ENCODE results near the gene TEX51.

TEX51 gene

DNA sequence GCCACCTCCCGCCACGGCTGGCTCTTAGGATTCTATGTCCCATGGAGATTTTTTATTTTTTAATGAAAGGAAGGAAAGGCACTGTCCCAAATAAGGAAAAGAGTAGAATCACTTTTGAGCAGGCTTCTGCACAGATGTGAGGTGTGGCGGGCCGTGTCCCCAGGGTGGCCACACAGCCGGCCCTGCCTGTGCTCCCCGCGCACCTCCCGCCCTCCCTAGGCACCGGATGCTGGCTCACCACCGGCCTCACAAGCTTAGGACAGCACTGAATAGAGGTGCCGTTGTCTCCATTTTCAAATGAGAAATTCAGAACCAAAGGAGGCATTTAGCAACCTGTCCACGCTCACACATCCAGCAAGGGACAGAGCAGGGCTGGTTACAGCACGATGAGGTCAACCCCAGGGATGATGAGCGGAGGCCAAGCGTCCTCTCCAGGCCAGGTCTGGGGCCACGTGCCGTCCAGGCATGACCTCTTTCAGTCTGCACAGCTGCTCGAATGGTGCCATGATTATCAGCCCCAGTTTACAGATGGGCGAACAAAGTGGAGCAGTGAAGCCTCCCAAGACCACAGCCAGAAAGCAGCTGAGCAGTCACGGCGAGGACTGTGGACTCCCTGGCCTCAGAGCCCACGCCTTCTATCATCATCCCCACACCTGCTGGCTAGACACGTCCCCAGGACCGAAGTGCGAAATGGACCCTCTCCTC lies 20.7 kb upstream of the TEX51 start:
- in situ Hi-C loops (cut with HindIII; ENCODE audit: low sequenced_read_pairs): no loop called here

GRCh38 chr2:126878601-126879000 lies 20.1 kb upstream of the TEX51 start:
- in situ Hi-C loops (cut with HindIII; ENCODE audit: low sequenced_read_pairs): no loop called here

- in situ Hi-C loops (cut with HindIII; ENCODE audit: low sequenced_read_pairs): no loop called here
Observed at GRCh38 chr2:126879348-126880298, 19.1 kb upstream of the TEX51 start.

GRCh38 chr2:126880324-126880723 lies 18.4 kb upstream of the TEX51 start:
- in situ Hi-C loops (cut with HindIII; ENCODE audit: low sequenced_read_pairs): no loop called here

- in situ Hi-C loops (cut with HindIII; ENCODE audit: low sequenced_read_pairs): no loop called here
Observed at GRCh38 chr2:126880817-126881216, 17.9 kb upstream of the TEX51 start.

DNA sequence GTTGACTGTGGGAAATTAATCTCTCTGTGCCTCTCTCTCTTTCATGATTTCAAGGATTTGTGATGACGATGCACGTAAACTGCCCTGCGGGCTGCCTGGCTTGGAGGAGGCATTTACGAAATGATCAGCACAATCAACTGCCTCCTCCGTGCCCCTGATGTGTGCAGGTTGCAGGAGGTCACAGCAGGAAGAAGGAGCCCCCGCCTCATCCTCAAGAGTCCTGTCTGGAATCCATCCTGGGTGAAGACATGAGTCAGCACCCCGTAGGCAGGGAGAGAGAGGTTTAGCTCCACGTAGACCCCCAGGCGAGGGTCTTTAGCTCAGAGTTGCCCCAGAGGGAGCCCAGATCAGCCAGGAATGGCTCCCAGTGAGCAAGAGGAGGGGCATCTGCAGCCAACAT lies 17.1 kb upstream of the TEX51 start:
- in situ Hi-C loops (cut with HindIII; ENCODE audit: low sequenced_read_pairs): no loop called here

- in situ Hi-C loops (cut with HindIII; ENCODE audit: low sequenced_read_pairs): no loop called here
Observed at GRCh38 chr2:126882181-126882580, 16.5 kb upstream of the TEX51 start.

GRCh38 chr2:126882736-126883665 lies 15.7 kb upstream of the TEX51 start:
- in situ Hi-C loops (cut with HindIII; ENCODE audit: low sequenced_read_pairs): no loop called here

- in situ Hi-C loops (cut with HindIII; ENCODE audit: low sequenced_read_pairs): no loop called here
Observed at GRCh38 chr2:126883666-126884040, 15.0 kb upstream of the TEX51 start.

- in situ Hi-C loops (cut with HindIII; ENCODE audit: low sequenced_read_pairs): no loop called here
Observed at GRCh38 chr2:126884861-126885750, 13.6 kb upstream of the TEX51 start.

DNA sequence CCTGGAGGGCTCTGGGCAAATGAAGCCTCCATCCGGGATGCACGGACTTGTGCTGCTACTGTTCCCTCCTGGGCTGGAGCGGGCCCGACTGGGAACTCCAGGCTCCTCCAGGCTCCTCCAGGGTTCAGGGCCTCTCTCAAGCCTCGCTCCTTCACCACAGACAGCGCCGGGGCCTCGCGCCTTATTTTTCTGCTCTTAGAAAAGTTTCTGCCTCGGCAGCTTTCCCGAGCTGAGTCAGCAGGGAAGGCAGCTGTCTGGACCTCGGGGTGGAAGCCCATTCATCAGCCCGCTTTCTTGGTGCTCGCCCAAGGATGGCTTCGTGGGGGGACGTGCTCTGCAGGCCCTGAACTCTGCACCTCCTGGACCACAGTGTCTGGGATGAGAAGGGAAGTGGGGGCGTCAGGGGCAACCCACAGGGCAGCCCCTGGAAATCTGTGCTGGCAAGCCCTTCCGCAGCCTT lies 12.9 kb upstream of the TEX51 start:
- in situ Hi-C loops (cut with HindIII; ENCODE audit: low sequenced_read_pairs): no loop called here

DNA sequence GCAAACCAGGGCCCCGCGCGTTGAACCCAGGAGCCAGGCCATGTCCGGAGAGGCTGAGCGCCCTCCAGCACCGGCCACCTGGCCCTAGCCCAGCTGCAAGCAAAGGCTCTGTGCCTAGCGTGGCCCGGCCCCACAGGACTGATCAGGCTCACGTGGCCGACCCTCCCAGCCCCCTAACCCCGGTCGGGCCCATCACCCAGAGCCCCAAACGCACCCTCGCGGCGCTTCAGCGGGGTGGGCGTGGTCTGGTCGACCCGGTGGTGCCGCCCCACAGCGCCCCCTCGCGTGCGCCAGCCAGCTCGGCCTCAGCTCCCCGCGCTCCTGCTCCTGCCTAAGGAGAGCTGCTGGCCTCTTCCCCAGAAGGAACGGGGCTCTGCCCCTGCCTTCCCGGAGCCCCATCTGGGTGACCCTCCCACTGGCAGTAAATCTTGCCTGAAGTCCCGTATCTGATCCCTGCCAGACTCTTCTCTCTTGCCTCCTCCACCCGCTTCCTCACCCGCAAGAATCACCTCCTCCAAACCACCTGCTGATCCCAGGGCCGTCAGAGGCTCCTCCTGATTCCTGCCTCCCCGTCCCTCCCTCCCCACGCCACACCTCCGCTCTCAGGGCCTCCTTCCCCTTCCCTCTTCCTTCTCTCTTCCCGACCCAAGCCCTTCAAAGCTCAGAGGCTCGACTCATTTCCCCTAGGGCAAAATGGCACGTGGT lies 12.3 kb upstream of the TEX51 start:
- in situ Hi-C loops (cut with HindIII; ENCODE audit: low sequenced_read_pairs): no loop called here

DNA sequence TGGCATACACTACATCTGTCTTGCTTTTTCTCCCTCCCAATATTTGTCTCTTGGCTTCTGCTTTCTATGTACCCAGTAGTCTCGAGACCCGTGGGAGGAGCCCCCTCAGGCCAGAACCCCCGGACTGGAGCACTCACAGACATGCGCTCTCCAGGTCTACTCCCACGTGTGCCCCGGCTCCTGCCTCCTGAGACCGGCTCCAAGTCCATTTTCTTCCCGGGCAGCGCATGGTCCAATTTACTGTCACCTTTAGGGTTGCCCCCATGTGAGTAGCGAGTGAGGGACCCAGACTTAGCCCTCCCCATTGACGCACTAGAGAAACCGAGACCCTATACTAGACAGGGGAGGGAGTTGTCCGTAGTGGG lies 11.8 kb upstream of the TEX51 start:
- in situ Hi-C loops (cut with HindIII; ENCODE audit: low sequenced_read_pairs): no loop called here

DNA sequence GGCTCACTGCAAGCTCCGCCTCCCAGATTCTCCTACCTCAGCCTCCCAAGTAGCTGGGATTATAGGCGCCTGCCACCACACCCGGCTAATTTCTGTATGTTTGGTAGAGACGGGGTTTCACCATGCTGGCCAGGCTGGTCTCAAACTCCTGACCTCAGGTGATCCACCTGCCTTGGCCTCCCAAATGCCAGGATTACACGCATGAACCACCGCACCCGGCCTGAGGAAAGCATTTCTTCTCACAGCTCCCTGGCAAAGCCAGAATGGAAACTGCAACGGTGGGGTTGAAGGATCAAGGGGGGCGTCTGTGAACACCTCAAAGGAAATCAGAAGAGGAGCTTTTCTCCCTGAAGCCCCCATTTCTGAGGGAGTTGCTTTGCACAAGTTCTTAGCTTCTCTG lies 11.2 kb upstream of the TEX51 start:
- in situ Hi-C loops (cut with HindIII; ENCODE audit: low sequenced_read_pairs): no loop called here

GRCh38 chr2:126888046-126888445 lies 10.6 kb upstream of the TEX51 start:
- in situ Hi-C loops (cut with HindIII; ENCODE audit: low sequenced_read_pairs): no loop called here

DNA sequence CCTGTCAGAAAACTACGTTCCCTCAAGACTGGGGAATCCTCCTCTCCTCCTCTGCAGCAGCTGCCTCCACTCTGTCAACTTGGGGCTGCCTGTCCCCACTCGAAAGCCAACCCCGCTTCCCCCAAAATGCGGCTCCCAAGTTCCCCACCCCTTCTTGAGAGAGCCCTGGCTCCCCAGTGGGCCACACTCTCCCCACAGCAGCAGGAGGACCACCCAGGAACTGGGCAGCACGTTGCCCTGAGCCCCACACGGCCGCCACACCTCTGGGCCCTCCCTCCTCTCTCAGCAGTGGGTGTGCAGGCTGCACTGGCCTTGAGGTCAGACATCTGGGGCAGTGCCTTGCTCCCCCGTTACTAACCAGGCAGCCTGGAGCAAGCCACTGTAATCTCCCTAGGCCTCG lies 9.6 kb upstream of the TEX51 start:
- in situ Hi-C loops (cut with HindIII; ENCODE audit: low sequenced_read_pairs): no loop called here

GRCh38 chr2:126889496-126890135 lies 9.1 kb upstream of the TEX51 start:
- in situ Hi-C loops (cut with HindIII; ENCODE audit: low sequenced_read_pairs): no loop called here

DNA sequence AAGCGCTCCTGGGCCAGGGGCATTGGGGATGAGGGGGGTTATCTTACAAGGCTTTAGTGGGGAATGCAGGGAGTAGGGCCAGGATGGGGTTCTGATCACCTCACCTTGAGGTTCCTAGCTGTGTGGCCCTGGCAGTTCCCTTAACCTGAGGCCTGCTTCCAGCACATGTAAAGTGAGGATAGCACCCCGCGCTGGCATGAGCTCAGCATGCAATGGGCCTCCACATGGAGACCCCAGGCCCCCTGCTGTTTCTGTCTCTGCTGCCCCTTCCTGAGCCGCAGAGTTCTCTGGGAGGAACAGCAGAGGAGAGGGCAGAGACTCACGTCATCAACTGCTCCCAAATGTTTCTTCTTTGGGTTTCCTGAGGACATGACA lies 8.6 kb upstream of the TEX51 start:
- in situ Hi-C loops (cut with HindIII; ENCODE audit: low sequenced_read_pairs): no loop called here
